Hippocampal formation (tissue), 2 donors: ENCODE data around the gene EZH2.

ENCODE experiments used
- DNase-seq, 2 donors: peaks; one replicate each; lab custom pipeline; 2025; lab: John Stamatoyannopoulos, UW

Gene EZH2

DNA sequence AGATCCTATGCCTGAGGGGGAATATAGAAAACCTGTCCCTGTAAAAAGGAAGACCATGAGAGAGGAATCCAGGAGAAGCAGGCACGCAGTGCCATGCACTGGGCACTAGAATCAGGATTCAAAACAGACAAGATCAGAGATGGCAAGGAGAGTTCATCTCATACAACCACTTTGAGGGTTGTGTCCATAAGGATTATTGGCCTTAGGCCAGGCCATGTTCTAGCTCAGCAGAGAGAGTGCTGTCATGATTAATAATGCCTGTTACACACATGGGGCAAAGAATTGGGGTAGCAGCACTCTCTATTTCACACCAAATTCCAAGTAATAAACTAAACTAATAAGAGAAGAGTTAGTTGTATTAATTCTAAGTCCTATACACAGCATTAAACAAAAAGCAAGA lies 29.1 kb downstream of the EZH2 start:
- DNase-seq = no peak

DNA sequence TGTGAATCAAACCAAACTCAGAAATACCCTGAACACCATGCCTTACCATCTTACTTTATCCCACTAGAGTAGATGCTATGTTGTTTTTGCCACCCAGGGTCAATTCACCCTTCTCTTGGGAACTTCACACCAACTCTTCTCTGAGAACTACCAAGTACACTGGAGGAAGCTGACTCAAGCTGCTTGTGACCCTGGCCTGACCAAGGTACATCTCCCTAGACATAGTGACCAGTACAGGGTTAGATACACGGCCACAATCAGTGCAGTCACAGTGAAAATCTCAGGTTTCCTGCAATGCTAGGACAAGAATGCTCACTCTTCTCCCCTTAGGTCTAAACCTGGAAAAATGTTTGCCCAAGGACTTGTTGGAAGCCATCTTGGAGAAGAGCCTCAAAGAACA lies 31.8 kb downstream of the EZH2 start:
- no peak for DNase-seq

DNA sequence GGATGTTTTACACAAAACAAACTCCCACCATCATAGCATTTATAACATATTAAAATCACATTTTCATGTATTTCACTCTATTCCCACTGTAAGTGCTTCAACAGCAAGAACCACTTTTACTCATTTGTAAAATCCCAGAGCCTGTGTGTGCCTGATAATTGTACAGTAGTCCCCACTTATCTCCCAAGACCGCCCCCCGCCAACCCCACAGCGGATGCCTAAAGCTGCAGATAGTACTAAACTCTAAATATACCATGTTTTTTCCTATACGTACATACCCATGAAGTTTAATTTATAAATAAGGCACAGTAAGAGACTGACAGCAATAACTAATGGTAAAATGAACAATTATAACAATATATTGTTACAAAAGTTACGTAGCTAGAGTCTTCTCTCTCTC lies 33.5 kb downstream of the EZH2 start:
- no peak for DNase-seq

GRCh38 chr7:148849393-148850098 lies 34.5 kb downstream of the EZH2 start:
- DNase-seq = no peak

- no peak for DNase-seq
Observed at GRCh38 chr7:148847815-148848734, 36.0 kb downstream of the EZH2 start.

DNA sequence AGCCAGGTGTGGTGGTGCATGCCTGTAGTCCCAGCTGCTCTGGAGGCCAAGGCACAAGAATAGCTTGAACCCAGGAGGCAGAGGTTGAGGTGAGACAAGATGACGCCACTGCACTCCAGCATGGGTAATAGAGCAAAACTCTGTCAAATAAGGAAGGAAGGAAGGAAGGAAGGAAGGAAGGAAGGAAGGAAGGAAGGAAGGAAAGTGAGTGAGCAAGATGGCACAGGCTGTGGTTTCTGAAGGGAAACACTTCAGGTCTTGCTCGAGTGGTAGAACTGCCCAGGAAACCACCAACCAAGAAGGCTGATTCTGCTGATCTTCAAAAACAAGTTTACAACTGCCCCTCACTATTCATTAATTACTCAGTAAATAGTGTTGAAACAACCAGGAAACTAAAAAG lies 45.2 kb downstream of the EZH2 start:
- DNase-seq = no peak

DNA sequence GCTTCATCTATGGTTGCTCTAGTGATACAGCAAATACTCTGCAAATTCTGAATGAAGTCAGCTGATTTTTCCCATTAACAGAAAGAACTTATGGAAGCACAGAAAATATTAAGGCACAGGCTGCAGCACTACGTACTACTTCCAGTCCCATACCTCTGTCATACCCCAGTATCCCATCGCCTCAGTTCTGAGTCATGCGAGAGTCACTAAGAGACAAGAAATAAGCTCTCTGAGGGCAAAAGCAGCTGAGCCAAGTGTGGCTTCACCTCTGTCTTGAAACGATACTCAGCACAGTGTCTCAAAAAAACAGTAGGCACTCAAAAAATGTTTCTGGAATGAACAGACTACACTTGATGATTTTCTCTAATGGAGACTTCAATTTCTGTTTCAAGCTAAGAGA lies 48.2 kb downstream of the EZH2 start:
- DNase-seq = no peak

DNA sequence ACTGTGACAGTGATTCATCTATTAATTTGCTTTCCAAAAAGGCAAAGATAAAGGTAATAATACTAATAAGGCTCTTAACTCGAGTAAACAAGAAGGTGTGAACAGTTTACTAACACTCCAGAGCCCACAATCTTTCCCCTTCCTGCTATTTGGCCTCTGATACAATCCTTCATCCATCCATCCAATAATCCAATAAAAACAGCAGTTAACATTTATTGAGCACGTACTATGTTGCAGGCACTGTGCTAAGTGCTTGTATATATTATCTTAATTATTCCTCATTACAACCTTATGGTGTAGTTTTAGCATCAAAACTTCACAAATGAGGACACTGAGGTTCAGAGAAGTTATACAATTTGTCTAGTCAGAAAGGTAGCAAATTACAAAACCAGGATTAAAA lies 49.5 kb downstream of the EZH2 start:
- no peak for DNase-seq

DNA sequence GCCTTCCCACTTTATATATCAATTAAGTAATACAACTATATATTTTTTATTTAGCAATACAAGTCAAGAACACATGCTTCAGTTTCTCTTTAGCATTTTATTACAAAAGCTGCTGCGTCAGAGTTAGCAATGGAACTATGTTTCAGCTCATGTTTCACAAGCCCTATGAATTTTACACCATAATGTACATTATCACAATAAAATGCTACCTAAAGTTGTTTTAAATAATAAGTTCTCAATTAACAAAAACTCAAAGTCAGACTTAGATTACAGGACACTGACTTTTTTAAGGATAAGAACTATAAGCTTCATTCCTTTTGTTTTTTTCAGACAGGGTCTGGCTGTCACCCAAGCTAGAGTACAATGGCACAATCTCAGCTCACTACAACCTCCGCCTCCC lies 52.3 kb downstream of the EZH2 start:
- no peak for DNase-seq

GRCh38 chr7:148830897-148831692 lies 53.0 kb downstream of the EZH2 start:
- DNase-seq = no peak

DNA sequence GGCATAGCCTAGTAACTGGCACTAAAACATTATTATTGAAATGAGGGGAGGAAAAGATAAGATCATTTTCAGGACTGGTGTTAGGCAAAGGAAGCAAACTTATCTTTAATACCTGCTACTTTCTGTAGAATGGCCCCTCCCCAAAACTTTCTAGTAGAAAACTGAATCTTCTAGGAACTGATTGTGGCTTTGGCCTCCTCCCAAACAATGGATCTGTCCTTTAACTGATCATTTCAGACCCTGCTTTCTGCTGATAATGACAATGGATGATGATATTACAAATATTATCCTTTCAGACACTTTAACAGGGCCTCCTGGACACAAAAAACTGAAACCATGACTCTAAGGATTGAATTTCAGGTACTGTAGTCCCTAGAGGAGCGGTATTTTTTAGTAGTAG lies 55.1 kb downstream of the EZH2 start:
- DNase-seq = no peak

- no peak for DNase-seq
Observed at GRCh38 chr7:148825338-148825737, 58.8 kb downstream of the EZH2 start.

GRCh38 chr7:148824864-148825263 lies 59.2 kb downstream of the EZH2 start:
- DNase-seq = no peak

- DNase-seq = no peak
Observed at GRCh38 chr7:148821422-148821821, 62.7 kb downstream of the EZH2 start.

GRCh38 chr7:148819697-148820360 lies 64.3 kb downstream of the EZH2 start:
- DNase-seq = no peak

DNA sequence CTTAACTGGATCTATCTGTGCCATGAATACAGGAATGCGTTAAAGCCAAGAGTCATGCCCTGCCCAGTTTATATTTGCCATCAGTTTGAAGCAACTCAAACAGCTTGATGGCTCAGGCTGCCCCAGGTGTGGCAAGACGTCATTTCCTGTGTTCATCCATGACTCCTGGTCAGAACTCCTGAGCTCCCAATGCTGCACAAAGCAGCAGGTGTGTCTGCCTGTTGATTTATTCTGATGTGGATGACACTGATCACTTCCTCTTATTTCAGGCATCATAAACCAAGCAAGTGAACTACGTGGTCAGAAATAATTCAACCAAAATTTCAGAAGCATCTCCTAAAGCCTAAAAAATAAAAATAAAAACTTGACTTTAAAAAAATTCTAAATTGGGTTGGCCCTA lies 68.5 kb downstream of the EZH2 start:
- DNase-seq = no peak

GRCh38 chr7:148814922-148815559 lies 69.0 kb downstream of the EZH2 start:
- peak in 1 of 2 donors; percentile 2 for DNase-seq

DNA sequence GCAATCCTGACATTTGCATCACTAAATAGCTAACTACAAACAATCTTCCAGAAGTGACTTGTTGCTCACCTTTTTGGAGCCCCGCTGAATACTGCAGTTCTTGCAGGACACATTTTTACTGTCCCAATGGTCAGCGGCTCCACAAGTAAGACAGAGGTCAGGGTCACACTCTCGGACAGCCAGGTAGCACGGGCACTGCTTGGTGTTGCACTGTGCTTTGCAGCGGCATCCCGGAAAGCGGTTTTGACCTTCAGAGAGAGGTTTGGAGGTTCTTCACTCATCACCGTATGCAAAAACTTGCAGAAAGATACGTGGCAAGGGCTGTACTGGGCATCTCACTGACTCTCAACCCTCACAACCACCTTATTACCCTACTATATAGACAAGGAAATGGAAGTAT lies 70.2 kb downstream of the EZH2 start:
- no peak for DNase-seq

DNA sequence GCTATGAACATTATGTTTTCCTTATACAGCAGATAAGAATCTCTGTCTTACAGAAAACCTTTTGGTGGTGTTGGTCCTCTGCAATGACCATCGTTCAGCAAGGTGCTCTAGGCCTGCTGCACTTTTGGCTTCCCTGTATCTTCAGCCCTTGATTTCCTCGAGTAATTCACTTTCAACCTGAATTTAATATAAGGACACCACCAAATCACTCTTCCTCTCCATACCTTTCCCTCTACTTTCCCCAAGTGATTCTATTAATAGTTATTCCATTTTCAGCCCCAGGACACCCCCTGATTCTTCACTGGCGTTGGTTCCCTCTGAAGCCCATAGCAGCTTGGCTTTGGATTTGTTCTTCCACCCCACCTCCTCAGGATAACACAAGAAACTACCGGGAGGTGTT lies 72.2 kb downstream of the EZH2 start:
- DNase-seq = no peak

DNA sequence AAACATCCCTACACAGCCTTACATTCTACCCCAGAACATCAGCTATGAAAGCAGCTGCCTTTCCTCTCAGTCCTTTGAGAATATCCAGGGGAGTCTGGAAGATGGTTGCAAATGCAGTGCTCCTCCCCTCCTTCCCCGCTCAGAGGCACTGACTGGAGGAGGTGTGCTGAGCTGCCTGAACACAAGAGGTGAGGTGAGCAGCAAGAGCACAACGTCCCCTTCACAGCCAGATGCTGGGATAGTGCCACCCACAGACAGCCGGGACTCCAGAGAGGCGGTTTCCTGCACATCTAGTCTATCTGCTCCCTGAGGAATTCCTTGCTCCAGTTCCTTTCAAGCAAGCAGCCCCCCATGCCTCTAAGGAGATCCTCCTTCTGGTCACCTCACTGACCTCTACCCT lies 74.2 kb downstream of the EZH2 start:
- no peak for DNase-seq

DNA sequence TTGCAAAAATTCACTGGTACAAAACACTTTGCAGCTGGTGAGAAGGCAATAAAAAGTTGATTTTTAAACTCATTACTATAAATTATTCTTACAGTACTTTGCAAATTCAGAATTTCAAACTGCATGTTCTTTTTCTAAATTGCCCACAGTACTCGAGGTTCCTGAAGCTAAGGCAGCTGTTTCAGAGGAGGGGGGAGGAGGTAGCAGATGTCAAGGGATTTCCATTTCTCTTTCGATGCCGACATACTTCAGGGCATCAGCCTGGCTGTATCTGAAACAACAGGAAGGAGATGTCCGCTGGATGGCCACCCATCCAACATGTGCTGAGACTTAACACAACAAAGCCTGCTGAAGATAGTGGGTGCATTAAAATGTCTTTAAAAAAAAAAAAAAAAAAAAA lies 76.7 kb downstream of the EZH2 start:
- no peak for DNase-seq

DNA sequence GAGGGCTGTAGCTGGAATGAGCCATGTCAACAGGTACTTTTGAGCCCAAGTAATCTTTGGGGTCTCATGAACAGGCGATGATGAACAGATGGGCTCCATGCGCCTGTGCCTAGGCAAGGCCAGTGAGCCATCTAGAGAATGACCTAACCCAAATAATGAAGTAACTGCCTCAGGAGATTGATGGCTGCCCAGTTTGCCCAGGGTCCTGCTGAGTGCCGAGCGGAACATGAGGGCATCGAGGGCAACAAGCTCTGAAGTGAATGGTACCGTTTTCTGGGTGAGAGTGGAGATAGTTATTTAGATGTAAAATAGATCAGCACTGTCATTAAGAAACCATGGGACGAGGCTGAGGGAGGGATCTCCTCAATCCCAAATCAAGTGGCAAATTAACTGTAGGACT lies 77.9 kb downstream of the EZH2 start:
- no peak for DNase-seq
